ENCODE data around the gene CAMLG. TPM values are rescaled to one million over a fixed set of nuclear protein-coding genes. Genes with fewer than 3 reads are reported as not detected.
"Not testable (repeated sequence)": the region's sequence is repeated elsewhere in the genome, so short reads cannot be mapped to it uniquely, and the experiment has no call there.

Gene CAMLG
- total and polyA plus RNA-seq, 2 donors (not counting 1 experiment from before 2014, with no cell fraction given): 15.2 to 27.5 TPM

GRCh38 chr5:134767528-134768291 lies 29.4 kb downstream of the CAMLG start:
- H3K4me1 ChIP-seq (ENCODE audit: control insufficient read depth in 2 of 2, insufficient read depth in 2 of 2, low read length in 2 of 2); H3K9ac ChIP-seq (ENCODE audit: low read length); H3K27ac Mint-ChIP-seq; H3K27me3 ChIP-seq (replicated peaks in 1 of 4; ENCODE audit: control extremely low read depth in 1 of 4, control insufficient read depth in 3 of 4, insufficient read depth in 4 of 4, low read length in 3 of 4); ATAC-seq (ENCODE audit: low read depth); H3K4me3 Mint-ChIP-seq; H3K27ac ChIP-seq (ENCODE audit: low read length in 2 of 2); H3K4me2 ChIP-seq (replicated peaks; ENCODE audit: low read depth, low read length, poor library complexity, severe bottlenecking); H3K9me3 ChIP-seq (ENCODE audit: control extremely low read depth in 1 of 3, control insufficient read depth in 2 of 3, insufficient read depth in 1 of 3, low read length in 2 of 3); H3K9me3 Mint-ChIP-seq (ENCODE audit: insufficient read depth); H3K27me3 Mint-ChIP-seq; DNase-seq; H3K4me1 Mint-ChIP-seq; H4K20me1 ChIP-seq (ENCODE audit: control insufficient read depth, insufficient read depth, low read length, poor library complexity, severe bottlenecking); H2AFZ ChIP-seq (ENCODE audit: insufficient read depth, low read depth, low read length, poor library complexity, severe bottlenecking); H3K4me3 ChIP-seq (ENCODE audit: control extremely low read depth in 1 of 5, extremely low read depth in 1 of 5, insufficient read depth in 1 of 5, low read depth in 2 of 5, low read length in 4 of 5); intact Hi-C loops (cut with micrococcal nuclease): not testable (repeated sequence)
- ChIA-PET CTCF (interaction anchor here (1.0 kb wide), 1 partner anchor 139 kb away, joined by 3 read pairs; no protein-coding TSS in a partner anchor), POLR2A (interaction anchor here (0.7 kb wide), 1 partner anchor 49 kb away, joined by 6 read pairs; no protein-coding TSS in a partner anchor)
- Histone ChIP-seq H3K36me3 (replicated peaks in 1 of 2; ENCODE audit: control extremely low read depth in 1 of 2, control insufficient read depth in 1 of 2, extremely low read depth in 1 of 2, insufficient read depth in 2 of 2, low read length in 1 of 2) (peaks cover 6 to 56% of the 10 kb centered on the region in 2 experiments), H3K79me2 (ENCODE audit: control insufficient read depth, insufficient read depth, low read length) (peaks cover 22% of the 10 kb centered on the region)
- over 99% methylated on average over 13 of the region's 21 CpGs for WGBS (ENCODE audit: insufficient coverage)

DNA sequence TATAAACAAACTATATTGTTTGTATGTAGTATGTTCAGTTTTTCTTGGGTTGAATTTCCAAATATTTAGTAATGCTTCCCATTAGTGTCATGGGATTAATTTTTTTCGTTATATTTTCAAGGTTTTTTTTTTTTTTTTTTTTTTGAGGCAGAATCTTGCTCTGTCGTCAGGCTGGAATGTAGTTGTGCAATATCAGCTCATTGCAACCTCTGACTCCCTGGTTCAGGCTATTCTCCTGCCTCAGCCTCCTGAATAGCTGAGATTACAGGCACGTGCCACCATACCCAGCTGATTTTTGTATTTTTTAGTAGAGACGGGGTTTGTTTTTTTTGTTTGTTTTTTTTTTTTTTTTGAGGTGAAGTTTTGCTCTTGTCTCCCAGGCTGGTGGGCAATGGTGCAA lies 30.9 kb downstream of the CAMLG start:
- WGBS (ENCODE audit: insufficient coverage): 94% methylated on average over 2 of the region's 4 CpGs
- Histone ChIP-seq H3K4me2 (replicated peaks; ENCODE audit: low read depth, low read length, poor library complexity, severe bottlenecking) (no peak overlapping the region), H4K20me1 (ENCODE audit: control insufficient read depth, insufficient read depth, low read length, poor library complexity, severe bottlenecking) (no peaks in the 10 kb centered on the region), H3K9me3 (ENCODE audit: control extremely low read depth in 1 of 3, control insufficient read depth in 2 of 3, insufficient read depth in 1 of 3, low read length in 2 of 3) (no peaks in the 10 kb centered on the region), H3K9ac (ENCODE audit: low read length) (no peak overlapping the region), H2AFZ (ENCODE audit: insufficient read depth, low read depth, low read length, poor library complexity, severe bottlenecking) (no peak overlapping the region), H3K36me3 (replicated peaks in 1 of 2; ENCODE audit: control extremely low read depth in 1 of 2, control insufficient read depth in 1 of 2, extremely low read depth in 1 of 2, insufficient read depth in 2 of 2, low read length in 1 of 2) (peaks cover 3 to 58% of the 10 kb centered on the region in 2 experiments), H3K27me3 (replicated peaks in 1 of 4; ENCODE audit: control extremely low read depth in 1 of 4, control insufficient read depth in 3 of 4, insufficient read depth in 4 of 4, low read length in 3 of 4) (no peaks in the 10 kb centered on the region), H3K27ac (ENCODE audit: low read length in 2 of 2) (no peak overlapping the region), H3K4me1 (ENCODE audit: control insufficient read depth in 2 of 2, insufficient read depth in 2 of 2, low read length in 2 of 2) (no peaks in the 10 kb centered on the region), H3K79me2 (ENCODE audit: control insufficient read depth, insufficient read depth, low read length) (peaks cover 10% of the 10 kb centered on the region), H3K4me3 (ENCODE audit: control extremely low read depth in 1 of 5, extremely low read depth in 1 of 5, insufficient read depth in 1 of 5, low read depth in 2 of 5, low read length in 4 of 5) (no peak overlapping the region)
- CTCF ChIA-PET: interaction anchor here (1.5 kb wide), 1 partner anchor 12 kb away, joined by 3 read pairs; no protein-coding TSS in a partner anchor
- no peaks in the 10 kb centered on the region for H3K4me1 Mint-ChIP-seq
- no peak for TF ChIP-seq CTCF (IDR thresholded peaks at IDR 0.05)
- TF ChIP-seq EZH2 (IDR thresholded peaks at IDR 0.05; ENCODE audit: borderline replicate concordance, insufficient read depth, low read depth, low read length, poor library complexity, severe bottlenecking): no peak
- H3K9me3 Mint-ChIP-seq (ENCODE audit: insufficient read depth): no peaks in the 10 kb centered on the region
- no peak overlapping the region for H3K27ac Mint-ChIP-seq
- ATAC-seq (ENCODE audit: low read depth) (no peak), DNase-seq (no peak)
- intact Hi-C loops (cut with micrococcal nuclease): no loop called here
- no peak overlapping the region for H3K4me3 Mint-ChIP-seq
- no peaks in the 10 kb centered on the region for H3K27me3 Mint-ChIP-seq
- POLR2A ChIA-PET: no interaction called here
